Kidney epithelial cell (primary cell): ENCODE results near the gene GLS. TPM values are rescaled to one million over a fixed set of nuclear protein-coding genes. Genes with fewer than 3 reads are reported as not detected.

Source experiments
- DNase-seq: peaks from one replicate; pipeline ENCODE4 v3.0.0-alpha.2; 2010; ENCODE audit warnings: low read depth
- H3K27me3 ChIP-seq: 2 replicates; pipeline ENCODE4 v1.6.0; 2011; ENCODE audit warnings: low read length; ENCODE audit not compliant: control insufficient read depth, insufficient read depth
- H3K36me3 ChIP-seq: 2 replicates; pipeline ENCODE4 v1.5.1; 2011; ENCODE audit warnings: low read length; ENCODE audit not compliant: control insufficient read depth, insufficient read depth
- H3K4me3 ChIP-seq: 2 replicates; pipeline ENCODE4 v1.5.1; 2011; ENCODE audit warnings: low read depth, mild to moderate bottlenecking, control low read depth, low read length
- CTCF ChIP-seq: IDR thresholded peaks from 2 replicates; pipeline ENCODE4 v1.5.1; 2011; ENCODE audit warnings: mild to moderate bottlenecking, moderate library complexity, low read length, control low read depth, inconsistent platforms; ENCODE audit not compliant: insufficient read depth, poor library complexity, severe bottlenecking
- total RNA-seq: library from RNA; depleted of rRNA; stranded (reverse); fragments of >200 nt; gene quantifications from 2 replicates; pipeline ENCODE4 v1.2.3, GENCODE V29; 2015

Gene GLS
- total RNA-seq, 1 donor from 2014 or later: 85.0 TPM

- peaks cover 5% of the 10 kb centered on the region for H3K36me3 ChIP-seq
- no peak for DNase-seq
- H3K4me3 ChIP-seq: no peak overlapping the region
- no peaks in the 10 kb centered on the region for H3K27me3 ChIP-seq
- TF ChIP-seq CTCF: no peak
These were observed 81.4 kb downstream of the GLS start for GRCh38 chr2:190961918-190962487.

DNA sequence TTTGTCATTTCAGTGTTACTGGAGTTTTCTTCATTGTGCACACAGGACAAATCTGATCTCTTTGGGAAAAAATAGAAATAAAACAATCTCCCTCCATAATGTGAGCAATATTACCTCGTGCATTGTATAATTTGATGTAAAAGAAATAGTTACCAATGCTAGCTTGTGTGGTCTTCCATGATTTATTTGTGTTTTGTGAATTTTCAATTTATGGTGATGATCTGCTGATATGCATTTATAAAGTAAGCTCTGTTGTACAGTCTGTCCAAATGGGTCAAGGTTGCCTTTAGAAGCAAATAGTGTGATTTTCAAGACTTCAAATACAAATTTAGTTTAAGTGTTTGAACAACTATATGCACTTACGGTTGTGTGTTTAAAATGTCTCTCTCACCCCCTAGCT is 82.5 kb downstream of the GLS start:
- H3K36me3 ChIP-seq: peaks cover 5% of the 10 kb centered on the region
- no peaks in the 10 kb centered on the region for H3K27me3 ChIP-seq
- no peak for TF ChIP-seq CTCF
- H3K4me3 ChIP-seq: no peak overlapping the region
- no peak for DNase-seq

- H3K36me3 ChIP-seq: peaks cover 5% of the 10 kb centered on the region
- H3K4me3 ChIP-seq: no peak overlapping the region
- no peaks in the 10 kb centered on the region for H3K27me3 ChIP-seq
- no peak for DNase-seq
- TF ChIP-seq CTCF: no peak
These were observed 83.7 kb downstream of the GLS start for GRCh38 chr2:190964170-190964795.

DNA sequence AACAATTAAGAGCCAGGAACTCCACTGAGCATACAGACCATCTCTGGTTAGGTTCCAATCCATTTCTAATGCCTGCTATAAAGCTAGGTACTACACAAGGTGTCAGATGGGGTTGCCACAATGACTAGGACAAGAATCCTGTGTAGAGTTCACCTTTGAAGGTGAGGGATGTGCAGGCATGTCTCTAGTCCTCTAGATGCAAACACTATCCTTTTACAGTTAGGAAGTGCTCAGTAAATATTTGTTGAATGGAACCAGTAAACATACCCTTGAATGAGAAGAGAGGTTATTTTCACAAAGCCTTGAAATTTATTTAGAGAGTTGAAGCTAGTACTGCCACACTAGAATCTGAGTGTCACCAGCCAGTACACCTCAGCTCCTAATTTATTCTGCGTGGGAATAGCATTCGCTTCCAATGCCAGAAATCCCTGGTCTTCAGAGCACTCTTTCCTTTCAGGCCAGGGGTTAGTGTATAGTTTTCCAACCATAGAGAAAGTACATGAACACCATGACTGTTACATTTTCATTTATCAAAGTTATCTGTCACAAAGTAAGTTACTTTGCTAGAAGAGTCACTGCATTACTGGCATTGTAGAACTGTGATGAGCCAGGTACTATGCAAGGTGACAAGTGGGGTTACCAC is 85.1 kb downstream of the GLS start:
- Histone ChIP-seq H3K36me3 (peaks cover 5% of the 10 kb centered on the region), H3K27me3 (no peaks in the 10 kb centered on the region), H3K4me3 (no peak overlapping the region)
- TF ChIP-seq CTCF: no peak
- no peak for DNase-seq

- Histone ChIP-seq H3K4me3 (no peak overlapping the region), H3K36me3 (peaks cover 5% of the 10 kb centered on the region), H3K27me3 (no peaks in the 10 kb centered on the region)
- TF ChIP-seq CTCF: no peak
- DNase-seq: no peak
These were observed 87.9 kb downstream of the GLS start for GRCh38 chr2:190968522-190968921.

- peaks cover 5% of the 10 kb centered on the region for H3K36me3 ChIP-seq
- TF ChIP-seq CTCF: no peak
- DNase-seq: no peak
- H3K4me3 ChIP-seq: no peak overlapping the region
- no peaks in the 10 kb centered on the region for H3K27me3 ChIP-seq
These were observed 89.5 kb downstream of the GLS start for GRCh38 chr2:190970160-190970559.
